HAP-1 (cell line): ENCODE data around the gene PANX3.

Experiments used
- DNase-seq, 2 experiments: peaks; one replicate each; pipeline ENCODE4 v3.0.0-alpha.2; 2016 to 2020; ENCODE audit warnings: low spot score in 2 of 2
- H3K27me3 ChIP-seq: fragments of 250-450 bp; sonication (Bioruptor Pico); 2 replicates; pipeline ENCODE4 v1.5.1; 2020; ENCODE audit warnings: low read depth, mild to moderate bottlenecking, moderate library complexity
- H3K36me3 ChIP-seq: fragments of 250-450 bp; sonication (Bioruptor Pico); replicated peaks from 2 replicates; pipeline ENCODE4 v1.5.1; 2020; ENCODE audit warnings: mild to moderate bottlenecking
- H3K4me1 ChIP-seq: fragments of 250-450 bp; sonication (Bioruptor Pico); 2 replicates; pipeline ENCODE4 v1.5.1; 2020; ENCODE audit warnings: mild to moderate bottlenecking
- H3K4me3 ChIP-seq: fragments of 250-450 bp; sonication (Bioruptor Pico); 2 replicates; pipeline ENCODE4 v1.5.1; 2020; ENCODE audit warnings: mild to moderate bottlenecking, moderate library complexity
- H3K9me3 ChIP-seq: fragments of 250-450 bp; sonication (Bioruptor Pico); 2 replicates; pipeline ENCODE4 v1.5.1; 2020; ENCODE audit warnings: mild to moderate bottlenecking, moderate library complexity
- in situ Hi-C: fragments of 300-500 bp; cut with MboI; formaldehyde crosslinking; loops from 3 replicates; pipeline ENCODE4 v1.14.3; 2020; ENCODE audit warnings: low sequenced_read_pairs, inconsistent platforms, mixed read lengths

Gene PANX3

GRCh38 chr11:124625504-124626168, 14.4 kb downstream of the PANX3 start:
- in situ Hi-C loops: loop anchor here (25.0 kb wide), 2 partner anchors 787 to 1188 kb away; partner anchors contain the start of gene GRAMD1B
- Histone ChIP-seq H3K4me3 (no peak overlapping the region), H3K9me3 (no peaks in the 10 kb centered on the region), H3K27me3 (no peaks in the 10 kb centered on the region), H3K36me3 (peaks cover 42% of the 10 kb centered on the region), H3K4me1 (peaks cover 3% of the 10 kb centered on the region; the same call in 1 of the 2 replicates)
- no peak for DNase-seq

DNA sequence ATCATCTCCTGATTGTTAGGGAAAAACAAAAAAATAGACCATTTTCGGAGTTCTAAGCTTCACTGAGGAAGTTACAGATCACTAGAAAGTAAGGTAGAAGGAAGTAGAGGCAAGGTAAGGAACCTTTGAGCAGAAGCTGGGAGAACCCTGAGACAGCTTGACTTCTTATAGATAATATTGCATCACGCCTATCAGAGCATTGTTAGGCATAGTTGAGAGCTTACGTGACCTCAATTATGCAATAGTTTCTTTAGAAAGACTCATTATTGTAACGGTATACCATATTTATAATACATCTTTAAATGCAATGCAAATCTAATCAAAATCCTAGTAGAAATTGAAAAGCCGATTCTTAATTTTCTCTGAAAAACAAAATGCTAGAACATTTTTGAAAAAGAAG, 16.3 kb downstream of the PANX3 start:
- no peak for DNase-seq
- Histone ChIP-seq H3K36me3 (peaks cover 61% of the 10 kb centered on the region), H3K4me1 (peaks cover 3% of the 10 kb centered on the region; the same call in 1 of the 2 replicates), H3K4me3 (no peak overlapping the region), H3K27me3 (no peaks in the 10 kb centered on the region), H3K9me3 (no peaks in the 10 kb centered on the region)
- in situ Hi-C loops: loop anchor here (25.0 kb wide), 2 partner anchors 785 to 1190 kb away; partner anchors contain the start of gene GRAMD1B

GRCh38 chr11:124629961-124630360, 18.7 kb downstream of the PANX3 start:
- no peaks in the 10 kb centered on the region for H3K4me1 ChIP-seq
- in situ Hi-C loops: loop anchor here (25.0 kb wide), 2 partner anchors 782 to 1193 kb away; partner anchors contain the start of gene GRAMD1B
- H3K36me3 ChIP-seq: peaks cover 69% of the 10 kb centered on the region
- DNase-seq: no peak
- no peaks in the 10 kb centered on the region for H3K9me3 ChIP-seq
- no peaks in the 10 kb centered on the region for H3K27me3 ChIP-seq
- H3K4me3 ChIP-seq: no peak overlapping the region

DNA sequence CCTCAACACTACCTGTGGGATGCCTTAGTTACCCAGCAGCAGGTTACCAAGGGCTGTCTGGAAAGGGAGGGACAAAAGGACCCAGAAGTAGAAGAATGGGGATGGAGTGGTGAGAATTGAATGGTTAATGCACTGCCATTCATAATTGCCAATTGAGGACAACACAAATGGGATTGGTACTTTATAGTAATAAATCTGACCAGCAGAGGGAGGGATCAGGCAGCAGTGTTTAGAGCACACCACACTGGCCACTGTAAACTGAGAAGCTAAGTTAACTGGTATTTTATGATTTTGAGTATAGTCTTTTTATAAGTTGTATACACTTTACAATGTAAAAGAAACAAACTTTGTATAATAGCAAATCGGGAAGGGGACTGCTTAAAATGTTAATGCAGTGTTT, 22.1 kb downstream of the PANX3 start:
- peaks cover 70% of the 10 kb centered on the region for H3K36me3 ChIP-seq
- no peak for DNase-seq
- H3K9me3 ChIP-seq: no peaks in the 10 kb centered on the region
- no peak overlapping the region for H3K4me3 ChIP-seq
- no peaks in the 10 kb centered on the region for H3K4me1 ChIP-seq
- in situ Hi-C loops: loop anchor here (25.0 kb wide), 2 partner anchors 779 to 1196 kb away; partner anchors contain the start of gene GRAMD1B
- no peaks in the 10 kb centered on the region for H3K27me3 ChIP-seq

DNA sequence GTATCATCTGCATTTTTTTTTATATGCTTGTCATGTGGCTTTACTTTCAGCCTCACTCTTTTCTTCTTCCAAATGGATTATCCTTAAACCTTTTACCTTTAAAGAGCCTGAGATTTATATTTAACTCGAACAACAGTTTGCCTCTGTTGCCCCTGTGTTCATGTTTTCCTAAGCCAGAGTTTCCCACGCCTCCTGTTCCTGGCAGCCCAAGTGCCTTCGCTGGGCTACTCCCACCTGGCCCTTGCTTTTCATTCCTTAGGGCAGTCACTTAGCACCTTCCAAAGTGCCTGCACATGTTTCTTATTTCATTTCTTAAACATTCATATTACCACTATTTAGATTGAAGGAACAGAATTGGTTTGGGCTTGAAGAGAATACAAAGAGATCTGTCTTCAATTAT, 24.7 kb downstream of the PANX3 start:
- Histone ChIP-seq H3K4me1 (no peaks in the 10 kb centered on the region), H3K27me3 (no peaks in the 10 kb centered on the region), H3K4me3 (no peak overlapping the region), H3K9me3 (no peaks in the 10 kb centered on the region), H3K36me3 (peaks cover 60% of the 10 kb centered on the region)
- in situ Hi-C loops: loop anchor here (25.0 kb wide), 2 partner anchors 776 to 1199 kb away; partner anchors contain the start of gene GRAMD1B
- DNase-seq: no peak

DNA sequence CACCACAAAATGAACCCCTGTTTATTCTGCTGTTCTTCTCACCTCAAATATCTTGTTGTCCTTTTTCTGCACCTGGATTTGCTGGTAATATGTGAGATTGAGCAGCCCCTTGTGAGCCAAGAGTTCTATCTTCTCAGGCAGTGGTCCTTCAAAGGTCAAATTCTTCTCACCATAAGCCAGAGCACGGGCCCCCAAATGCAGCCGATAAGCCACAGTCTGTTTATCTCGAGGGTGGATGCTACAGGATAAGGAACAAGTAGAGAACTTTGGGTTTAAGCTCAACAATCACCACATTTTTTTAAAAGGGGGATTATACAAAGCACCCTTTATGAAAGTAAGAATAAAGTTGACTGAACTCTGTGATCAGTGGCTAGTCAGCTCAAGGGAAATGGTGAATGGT, 27.3 kb downstream of the PANX3 start:
- Histone ChIP-seq H3K4me1 (no peaks in the 10 kb centered on the region), H3K27me3 (no peaks in the 10 kb centered on the region), H3K36me3 (peaks cover 34% of the 10 kb centered on the region), H3K9me3 (no peaks in the 10 kb centered on the region), H3K4me3 (no peak overlapping the region)
- DNase-seq: no peak
- in situ Hi-C loops: loop anchor here (25.0 kb wide), 2 partner anchors 774 to 1201 kb away; partner anchors contain the start of gene GRAMD1B

DNA sequence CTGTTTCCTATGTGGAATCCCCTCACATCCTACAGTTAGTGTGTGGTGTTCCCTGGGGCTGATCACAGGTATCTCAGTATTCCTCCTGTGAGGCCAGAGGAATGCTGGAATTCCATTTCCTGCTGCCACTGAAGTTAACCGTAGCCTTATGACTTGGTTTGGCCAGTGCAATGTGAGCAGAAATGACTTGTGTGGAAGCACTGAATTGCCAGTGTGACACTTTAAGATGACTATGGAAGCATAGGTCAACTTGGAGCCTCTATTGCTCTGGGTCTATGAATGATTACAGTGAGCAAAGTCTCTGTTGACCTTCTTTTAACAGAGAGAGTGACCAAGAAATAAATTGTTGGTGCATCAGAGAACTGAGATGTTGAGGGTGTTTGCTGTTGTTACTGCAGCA, 28.0 kb downstream of the PANX3 start:
- H3K36me3 ChIP-seq: peaks cover 32% of the 10 kb centered on the region
- H3K9me3 ChIP-seq: no peaks in the 10 kb centered on the region
- in situ Hi-C loops: loop anchor here (25.0 kb wide), 2 partner anchors 773 to 1202 kb away; partner anchors contain the start of gene GRAMD1B
- DNase-seq: no peak
- H3K4me1 ChIP-seq: no peaks in the 10 kb centered on the region
- no peaks in the 10 kb centered on the region for H3K27me3 ChIP-seq
- H3K4me3 ChIP-seq: no peak overlapping the region

DNA sequence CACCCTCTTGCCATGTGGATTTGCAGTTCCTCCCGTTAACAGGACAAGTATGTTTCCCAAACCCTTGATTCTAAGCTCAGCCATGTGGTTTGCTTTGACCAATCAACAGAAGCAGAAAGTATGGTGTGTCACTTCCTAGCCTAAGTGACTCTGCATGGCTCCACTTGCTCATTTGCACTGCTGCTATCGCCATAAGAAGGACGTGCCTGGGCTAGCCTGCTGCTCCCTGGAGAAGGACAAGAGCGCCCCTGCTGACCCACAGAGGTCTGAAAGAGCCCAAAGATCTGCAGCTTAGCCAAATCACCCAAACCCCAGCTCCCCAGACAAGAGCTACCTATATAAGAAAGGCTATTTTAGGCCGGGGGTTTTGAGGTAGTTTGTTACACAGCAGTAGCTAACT, 29.4 kb downstream of the PANX3 start:
- in situ Hi-C loops: loop anchor here (10.0 to 25.0 kb wide), 4 partner anchors 194 to 1203 kb away; partner anchors contain the start of genes GRAMD1B and ROBO3
- peaks cover 26% of the 10 kb centered on the region for H3K36me3 ChIP-seq
- DNase-seq: peak in 1 of 2 experiments; percentile 22
- no peaks in the 10 kb centered on the region for H3K27me3 ChIP-seq
- peaks cover 6% of the 10 kb centered on the region for H3K4me1 ChIP-seq
- H3K9me3 ChIP-seq: no peaks in the 10 kb centered on the region
- H3K4me3 ChIP-seq: no peak overlapping the region

GRCh38 chr11:124642628-124643027, 31.4 kb downstream of the PANX3 start:
- DNase-seq: no peak
- H3K4me1 ChIP-seq: peaks cover 6% of the 10 kb centered on the region
- no peaks in the 10 kb centered on the region for H3K9me3 ChIP-seq
- H3K36me3 ChIP-seq: peaks cover 9% of the 10 kb centered on the region
- H3K4me3 ChIP-seq: no peak overlapping the region
- no peaks in the 10 kb centered on the region for H3K27me3 ChIP-seq
- in situ Hi-C loops: loop anchor here (10.0 to 25.0 kb wide), 4 partner anchors 192 to 1205 kb away; partner anchors contain the start of genes GRAMD1B and ROBO3

DNA sequence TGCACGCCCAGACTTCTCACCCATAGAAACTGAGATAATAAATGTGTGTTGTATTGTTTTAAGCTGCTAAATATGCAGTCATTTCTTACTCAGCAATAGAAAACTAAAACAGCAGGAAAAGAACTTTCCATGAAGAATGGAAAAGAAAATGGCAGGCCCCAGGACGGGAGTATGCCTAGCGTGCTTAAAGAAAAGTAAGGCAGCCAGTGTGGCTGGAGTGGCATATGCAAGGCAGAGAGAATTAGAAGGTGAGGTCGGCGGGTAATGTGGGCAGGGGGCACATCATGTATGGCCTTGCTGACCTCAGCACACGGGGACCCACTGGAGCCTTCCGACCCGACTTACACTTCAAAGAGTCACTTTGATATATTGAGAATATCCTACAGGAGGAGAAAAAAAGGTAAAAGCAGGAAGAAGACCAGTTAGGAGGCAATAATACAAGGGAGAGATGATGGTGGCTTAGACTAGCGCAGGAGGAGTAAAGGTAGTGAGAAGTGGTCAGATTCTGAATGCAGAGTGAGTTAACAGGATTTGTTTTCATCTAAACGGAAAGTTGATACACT, 31.9 kb downstream of the PANX3 start:
- Histone ChIP-seq H3K4me1 (peaks cover 6% of the 10 kb centered on the region), H3K36me3 (peaks cover 4% of the 10 kb centered on the region; the same call in 1 of the 2 replicates), H3K4me3 (no peak overlapping the region), H3K9me3 (no peaks in the 10 kb centered on the region), H3K27me3 (no peaks in the 10 kb centered on the region)
- in situ Hi-C loops: loop anchor here (10.0 to 25.0 kb wide), 4 partner anchors 192 to 1206 kb away; partner anchors contain the start of genes GRAMD1B and ROBO3
- no peak for DNase-seq

DNA sequence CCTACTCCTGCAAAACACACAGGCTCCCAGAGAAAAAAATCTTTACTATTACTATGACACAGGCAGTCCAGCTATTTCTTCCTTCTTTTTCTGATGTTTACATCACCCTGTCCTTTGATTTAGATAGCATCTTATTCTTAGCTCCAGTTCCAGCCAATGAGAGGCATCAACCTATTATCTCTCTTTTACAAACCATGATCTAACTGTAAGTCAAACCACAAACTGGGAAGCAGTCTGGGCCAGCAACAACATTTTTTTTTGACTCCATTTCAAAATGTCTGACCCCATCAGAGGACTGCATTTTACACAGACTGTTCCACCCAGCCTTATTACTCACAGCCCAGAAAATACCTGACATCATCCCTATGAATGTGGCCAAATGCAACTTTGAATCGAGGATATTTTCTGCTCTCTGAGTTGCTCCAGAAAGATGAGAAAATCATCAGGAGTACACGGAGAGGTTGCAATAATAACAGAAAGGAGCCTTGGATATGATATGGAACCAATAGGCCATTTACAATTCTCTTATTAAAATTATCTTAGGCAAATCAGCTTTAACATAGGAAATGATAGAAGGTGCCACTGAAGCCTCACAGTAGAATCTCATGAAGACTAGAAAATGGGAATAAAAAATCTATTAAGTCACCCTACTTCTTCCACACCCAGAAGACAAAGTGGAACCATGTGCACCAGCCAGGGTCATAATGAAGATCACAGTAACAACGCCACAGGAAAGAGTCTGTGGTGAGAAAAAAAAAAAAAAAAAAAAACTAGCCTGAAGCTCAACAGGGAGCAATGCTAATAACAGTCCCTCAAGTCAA, 32.6 kb downstream of the PANX3 start:
- in situ Hi-C loops: loop anchor here (10.0 to 25.0 kb wide), 4 partner anchors 191 to 1207 kb away; partner anchors contain the start of genes GRAMD1B and ROBO3
- Histone ChIP-seq H3K4me1 (peaks cover 6% of the 10 kb centered on the region), H3K4me3 (no peak overlapping the region), H3K27me3 (no peaks in the 10 kb centered on the region), H3K9me3 (no peaks in the 10 kb centered on the region), H3K36me3 (peaks cover 4% of the 10 kb centered on the region; the same call in 1 of the 2 replicates)
- DNase-seq: no peak

GRCh38 chr11:124644426-124645280, 33.4 kb downstream of the PANX3 start:
- in situ Hi-C loops: loop anchor here (10.0 to 25.0 kb wide), 4 partner anchors 190 to 1207 kb away; partner anchors contain the start of genes GRAMD1B and ROBO3

More at GRCh38 chr11:124644426-124645280, 33.4 kb downstream of the PANX3 start:
- Histone ChIP-seq H3K27me3 (no peaks in the 10 kb centered on the region), H3K4me3 (no peak overlapping the region), H3K4me1 (peaks cover 6% of the 10 kb centered on the region), H3K36me3 (no peaks in the 10 kb centered on the region), H3K9me3 (no peaks in the 10 kb centered on the region)
- peak; percentile 75 to 77 for DNase-seq
